Esophagus muscularis mucosa (tissue), 4 donors: ENCODE results near the gene LRTM2.

Experiments
- CTCF ChIP-seq, 3 experiments: fragments of 200-600 bp in 2 of 3; fragments of 450-650 bp in 1 of 3; sonication (generic) in 2 of 3; IDR thresholded peaks; one replicate each; pipeline ENCODE4 v1.5.1; 2017 to 2019; ENCODE audit warnings: antibody characterized with exemption in 3 of 3, mild to moderate bottlenecking in 2 of 3, moderate library complexity in 1 of 3
- EP300 ChIP-seq: sonication (generic); formaldehyde crosslinking; IDR thresholded peaks from one replicate; pipeline ENCODE4 v1.6.1; 2017; ENCODE audit warnings: antibody characterized with exemption
- POLR2A ChIP-seq: fragments of 450-650 bp; IDR thresholded peaks from one replicate; pipeline ENCODE4 v1.6.1; 2017; ENCODE audit warnings: antibody characterized with exemption, moderate library complexity, mild to moderate bottlenecking, low read depth

- TF ChIP-seq POLR2A (no peak), CTCF (IDR thresholded peaks at IDR 0.05) (no peak), EP300 (no peak)
Measured at GRCh38 chr12:1797991-1798640, 22.2 kb upstream of the LRTM2 start.
